Rectal smooth muscle tissue (tissue), 1 donor: ENCODE data around the gene BRI3.

Experiments
- H3K27ac ChIP-seq: one replicate; pipeline ENCODE4 v1.7.0; 2013; ENCODE audit warnings: low read depth, low read length, inconsistent platforms
- H3K27me3 ChIP-seq: one replicate; pipeline ENCODE4 v1.7.0; 2013; ENCODE audit warnings: low read length; ENCODE audit not compliant: control insufficient read depth, insufficient read depth
- H3K36me3 ChIP-seq: one replicate; pipeline ENCODE4 v1.7.0; 2013; ENCODE audit warnings: low read length; ENCODE audit not compliant: control insufficient read depth, insufficient read depth
- H3K4me1 ChIP-seq: one replicate; pipeline ENCODE4 v1.7.0; 2013; ENCODE audit warnings: low read length; ENCODE audit not compliant: control insufficient read depth, insufficient read depth
- H3K4me3 ChIP-seq: one replicate; pipeline ENCODE4 v1.7.0; 2013; ENCODE audit warnings: low read length
- H3K9ac ChIP-seq: one replicate; pipeline ENCODE4 v1.7.0; 2013; ENCODE audit warnings: low read length

Gene BRI3

DNA sequence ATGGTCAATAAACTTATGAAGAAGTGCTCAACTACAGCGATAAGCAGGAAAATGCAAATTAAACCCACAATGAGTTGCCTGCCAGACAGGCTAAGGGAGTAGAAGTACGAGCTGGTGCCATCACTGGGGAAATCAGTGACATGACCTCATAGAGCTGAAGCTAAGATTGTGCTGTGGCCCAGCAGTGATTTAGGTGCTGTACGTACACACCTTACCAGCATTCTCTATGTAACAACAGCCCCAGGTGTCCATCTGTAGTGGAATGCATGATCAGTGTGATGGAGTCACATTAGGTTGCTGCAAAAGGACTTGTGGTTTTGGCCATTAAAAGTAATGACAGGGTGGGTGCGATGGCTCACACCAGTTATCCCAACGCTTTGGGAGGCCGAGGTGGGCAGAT is 23.8 kb upstream of the BRI3 start:
- no peak overlapping the region for H3K27ac ChIP-seq
- H3K36me3 ChIP-seq: peaks cover 16% of the 10 kb centered on the region
- no peak overlapping the region for H3K9ac ChIP-seq
- H3K4me1 ChIP-seq: no peaks in the 10 kb centered on the region
- no peak overlapping the region for H3K4me3 ChIP-seq
- no peaks in the 10 kb centered on the region for H3K27me3 ChIP-seq

GRCh38 chr7:98265841-98266271 is 15.6 kb upstream of the BRI3 start:
- no peak overlapping the region for H3K27ac ChIP-seq
- H3K4me1 ChIP-seq: no peaks in the 10 kb centered on the region
- no peak overlapping the region for H3K4me3 ChIP-seq
- peaks cover 6% of the 10 kb centered on the region for H3K36me3 ChIP-seq
- no peak overlapping the region for H3K9ac ChIP-seq
- no peaks in the 10 kb centered on the region for H3K27me3 ChIP-seq

- no peak overlapping the region for H3K27ac ChIP-seq
- no peaks in the 10 kb centered on the region for H3K36me3 ChIP-seq
- no peak overlapping the region for H3K9ac ChIP-seq
- no peaks in the 10 kb centered on the region for H3K27me3 ChIP-seq
- no peak overlapping the region for H3K4me3 ChIP-seq
- no peaks in the 10 kb centered on the region for H3K4me1 ChIP-seq
These were observed 14.6 kb upstream of the BRI3 start for GRCh38 chr7:98266840-98267239.

DNA sequence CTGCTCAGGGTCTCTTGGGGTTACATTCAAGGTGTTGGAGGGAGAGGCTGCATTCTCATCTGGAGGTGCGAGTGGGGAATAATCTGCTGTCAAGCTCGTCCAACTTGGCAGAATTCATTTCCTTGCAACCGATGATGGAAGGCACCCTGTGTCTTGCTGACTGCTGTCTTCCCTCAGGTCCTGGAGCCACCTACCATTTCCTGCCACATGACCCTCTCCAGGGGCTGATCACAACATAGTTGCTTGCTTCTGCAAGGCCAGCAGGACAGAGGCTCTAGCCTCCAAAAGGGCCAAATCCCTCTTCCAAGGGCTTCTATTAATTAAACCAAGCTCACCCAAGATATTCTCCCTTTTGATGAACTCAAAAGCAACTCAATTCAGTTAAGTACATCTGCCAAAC is 14.2 kb upstream of the BRI3 start:
- Histone ChIP-seq H3K4me3 (no peak overlapping the region), H3K36me3 (no peaks in the 10 kb centered on the region), H3K27ac (no peak overlapping the region), H3K27me3 (no peaks in the 10 kb centered on the region), H3K9ac (no peak overlapping the region), H3K4me1 (no peaks in the 10 kb centered on the region)

- H3K27ac ChIP-seq: no peak overlapping the region
- H3K9ac ChIP-seq: no peak overlapping the region
- no peak overlapping the region for H3K4me3 ChIP-seq
- H3K36me3 ChIP-seq: no peaks in the 10 kb centered on the region
- H3K27me3 ChIP-seq: no peaks in the 10 kb centered on the region
- no peaks in the 10 kb centered on the region for H3K4me1 ChIP-seq
These were observed 5.2 kb upstream of the BRI3 start for GRCh38 chr7:98276241-98276761.

DNA sequence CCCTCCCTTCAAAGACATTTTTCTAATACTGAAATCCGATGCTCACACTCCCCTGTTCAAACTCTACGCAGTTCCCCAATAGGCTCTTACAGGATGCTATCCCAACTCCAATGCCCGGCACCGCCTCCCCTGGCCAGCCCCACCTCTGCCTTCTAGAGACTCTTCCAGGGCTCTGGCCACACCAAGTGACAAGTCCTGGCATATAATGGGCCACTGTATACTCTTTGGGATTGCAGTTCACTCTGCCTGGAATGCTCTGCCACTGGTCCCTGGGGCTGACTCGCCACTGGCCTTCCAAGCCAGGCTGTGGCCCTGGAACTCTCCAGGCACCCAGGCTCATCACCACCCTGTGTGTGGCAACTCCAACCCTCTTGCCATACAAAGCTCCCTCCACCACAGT is 3.1 kb upstream of the BRI3 start:
- Histone ChIP-seq H3K4me1 (peaks cover 5% of the 10 kb centered on the region), H3K27ac (no peak overlapping the region), H3K36me3 (no peaks in the 10 kb centered on the region), H3K9ac (no peak overlapping the region), H3K4me3 (no peak overlapping the region), H3K27me3 (no peaks in the 10 kb centered on the region)

DNA sequence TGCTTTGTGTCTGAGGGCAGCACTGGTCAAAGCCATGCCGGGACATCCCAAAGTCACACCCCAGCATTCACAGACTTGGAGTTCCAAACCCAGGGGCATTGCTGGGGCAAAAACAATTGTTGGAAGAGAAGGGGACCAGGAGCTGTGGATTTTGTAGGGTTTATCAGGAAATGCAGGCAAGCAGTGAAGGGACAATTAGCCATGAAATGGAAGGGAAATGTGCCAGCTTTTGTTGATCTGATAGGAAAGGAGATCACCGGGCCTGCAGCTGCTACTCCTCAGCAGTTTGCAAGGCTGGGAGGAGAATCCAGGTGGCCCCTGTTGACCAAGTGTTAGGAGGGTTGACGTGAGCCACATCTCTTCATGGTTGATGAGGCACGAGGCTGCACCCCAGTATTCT is 2.5 kb upstream of the BRI3 start:
- no peaks in the 10 kb centered on the region for H3K27me3 ChIP-seq
- H3K9ac ChIP-seq: no peak overlapping the region
- H3K4me1 ChIP-seq: peaks cover 10% of the 10 kb centered on the region
- no peak overlapping the region for H3K4me3 ChIP-seq
- no peak overlapping the region for H3K27ac ChIP-seq
- H3K36me3 ChIP-seq: no peaks in the 10 kb centered on the region

DNA sequence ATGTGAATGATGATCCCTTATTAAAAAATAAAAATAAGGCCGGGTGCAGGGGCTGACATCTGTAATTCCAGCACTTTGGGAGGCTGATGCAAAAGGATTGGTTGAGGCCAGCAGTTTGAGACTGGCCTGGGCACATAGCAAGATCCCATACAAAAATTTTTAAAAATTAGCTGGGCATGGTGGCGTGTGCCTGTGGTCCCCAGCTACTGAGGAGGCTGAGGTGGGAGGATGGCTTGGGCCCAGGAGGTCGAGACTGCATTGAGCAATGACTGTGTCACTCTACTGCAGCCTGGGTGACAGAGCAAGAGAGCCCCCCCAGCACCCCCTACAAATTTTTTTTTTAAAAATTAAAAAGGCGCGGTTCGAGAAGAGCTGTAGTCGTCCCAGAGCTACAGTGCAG is 1.2 kb upstream of the BRI3 start:
- Histone ChIP-seq H3K9ac (no peak overlapping the region), H3K36me3 (no peaks in the 10 kb centered on the region), H3K4me1 (peaks cover 19% of the 10 kb centered on the region), H3K27me3 (no peaks in the 10 kb centered on the region), H3K27ac (no peak overlapping the region), H3K4me3 (peak overlapping the region; percentile 88)

GRCh38 chr7:98281757-98282606 is 496 bp downstream of the BRI3 start:
- H3K27ac ChIP-seq: peak overlapping the region; percentile 59
- peak overlapping the region; percentile 42 for H3K9ac ChIP-seq
- no peaks in the 10 kb centered on the region for H3K27me3 ChIP-seq
- H3K4me1 ChIP-seq: peaks cover 34% of the 10 kb centered on the region
- peaks cover 2% of the 10 kb centered on the region for H3K36me3 ChIP-seq
- H3K4me3 ChIP-seq: peak overlapping the region; percentile 75

- H3K4me1 ChIP-seq: peaks cover 34% of the 10 kb centered on the region
- no peak overlapping the region for H3K27ac ChIP-seq
- peaks cover 2% of the 10 kb centered on the region for H3K36me3 ChIP-seq
These were observed 1.2 kb downstream of the BRI3 start for GRCh38 chr7:98282703-98283102.

DNA sequence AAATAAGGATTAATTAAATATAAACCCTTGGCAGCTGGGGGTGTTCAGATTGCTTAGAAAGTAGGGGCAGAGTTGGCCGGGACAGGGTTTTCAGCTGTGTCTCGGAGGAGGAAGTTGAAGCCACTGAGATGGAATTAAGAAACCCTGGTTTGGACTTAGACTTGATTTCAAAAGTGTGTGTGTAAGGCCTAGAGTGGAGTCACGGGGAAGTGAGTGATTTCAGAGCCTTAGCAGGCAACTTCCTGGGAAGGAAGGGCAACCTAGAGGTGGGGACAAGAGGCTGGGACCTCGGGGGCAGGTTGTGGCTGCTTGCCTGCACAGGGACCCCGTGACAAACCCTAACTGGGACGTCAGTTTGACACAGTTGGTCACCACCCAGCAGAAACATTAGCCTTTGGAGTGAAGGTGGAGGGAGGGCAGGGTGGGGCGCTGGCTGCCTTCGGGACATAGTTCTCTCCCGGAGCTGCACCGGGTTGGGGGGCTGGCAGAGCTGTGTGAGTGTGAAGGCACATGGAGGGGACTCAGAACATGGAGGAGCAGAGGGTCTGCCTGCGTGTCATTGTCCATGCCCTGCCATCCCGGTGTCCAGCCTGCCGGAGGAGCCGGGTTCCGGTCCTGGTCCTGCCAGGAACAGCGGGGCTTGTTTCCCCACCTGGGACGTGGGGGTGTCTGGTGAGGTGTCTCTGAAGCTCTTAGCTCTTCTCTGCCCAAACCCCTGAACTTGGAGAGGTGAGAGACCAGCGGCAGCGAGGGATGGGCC is 1.8 kb downstream of the BRI3 start:
- H3K36me3 ChIP-seq: peaks cover 5% of the 10 kb centered on the region
- H3K27ac ChIP-seq: peak overlapping the region; percentile 57
- no peaks in the 10 kb centered on the region for H3K27me3 ChIP-seq
- peak overlapping the region; percentile 75 for H3K4me3 ChIP-seq
- H3K4me1 ChIP-seq: peaks cover 34% of the 10 kb centered on the region
- H3K9ac ChIP-seq: no peak overlapping the region

More at GRCh38 chr7:98282703-98283102, 1.2 kb downstream of the BRI3 start:
- Histone ChIP-seq H3K4me3 (peak overlapping the region; percentile 75), H3K9ac (peak overlapping the region; percentile 42), H3K27me3 (no peaks in the 10 kb centered on the region)

GRCh38 chr7:98283887-98284222 is 2.4 kb downstream of the BRI3 start:
- Histone ChIP-seq H3K36me3 (peaks cover 5% of the 10 kb centered on the region), H3K4me1 (peaks cover 34% of the 10 kb centered on the region), H3K27me3 (no peaks in the 10 kb centered on the region), H3K9ac (peak overlapping the region; percentile 14), H3K4me3 (peak overlapping the region; percentile 75), H3K27ac (peak overlapping the region; percentile 57)
